HFF-Myc (cell line): ENCODE results near the gene EXOC2.
A peak's percentile ranks its signal among the peaks of the same experiment; 100 is the strongest.

Experiments used
- DNase-seq: peaks from one replicate; pipeline ENCODE4 v3.0.0-alpha.2; 2011; ENCODE audit warnings: low read depth; ENCODE audit errors: extremely low read depth
- H3K4me3 ChIP-seq: replicated peaks from 2 replicates; pipeline ENCODE4 v1.5.1; 2011; ENCODE audit warnings: low read depth, mild to moderate bottlenecking, control low read depth, low read length
- TF ChIP-seq, protein P1 (sequence below): IDR thresholded peaks from 2 replicates; pipeline ENCODE4 v1.5.1; 2012; ENCODE audit warnings: mild to moderate bottlenecking, low read depth, low read length, control low read depth; ENCODE audit errors: missing control alignments

Gene EXOC2

DNA sequence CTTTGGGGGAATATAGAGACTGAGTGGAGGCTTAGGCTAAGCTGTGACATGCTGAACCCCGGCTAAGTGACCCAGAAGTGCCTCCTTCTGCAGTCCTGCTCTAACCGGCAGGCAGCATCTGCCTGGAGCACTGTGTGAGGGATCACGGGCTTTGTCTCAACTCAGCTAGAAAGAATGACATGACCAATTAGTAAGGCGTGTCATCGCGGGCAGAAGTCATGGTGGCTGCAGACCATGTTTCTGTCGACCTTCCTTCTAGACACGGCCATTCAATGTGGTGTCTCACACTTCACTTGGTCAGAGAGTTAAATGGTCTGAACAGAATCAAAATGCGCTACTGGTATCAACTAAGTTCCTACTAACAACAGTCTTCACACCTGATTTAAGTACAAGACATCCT, 71.0 kb downstream of the EXOC2 start:
- TF ChIP-seq, protein P1, sequence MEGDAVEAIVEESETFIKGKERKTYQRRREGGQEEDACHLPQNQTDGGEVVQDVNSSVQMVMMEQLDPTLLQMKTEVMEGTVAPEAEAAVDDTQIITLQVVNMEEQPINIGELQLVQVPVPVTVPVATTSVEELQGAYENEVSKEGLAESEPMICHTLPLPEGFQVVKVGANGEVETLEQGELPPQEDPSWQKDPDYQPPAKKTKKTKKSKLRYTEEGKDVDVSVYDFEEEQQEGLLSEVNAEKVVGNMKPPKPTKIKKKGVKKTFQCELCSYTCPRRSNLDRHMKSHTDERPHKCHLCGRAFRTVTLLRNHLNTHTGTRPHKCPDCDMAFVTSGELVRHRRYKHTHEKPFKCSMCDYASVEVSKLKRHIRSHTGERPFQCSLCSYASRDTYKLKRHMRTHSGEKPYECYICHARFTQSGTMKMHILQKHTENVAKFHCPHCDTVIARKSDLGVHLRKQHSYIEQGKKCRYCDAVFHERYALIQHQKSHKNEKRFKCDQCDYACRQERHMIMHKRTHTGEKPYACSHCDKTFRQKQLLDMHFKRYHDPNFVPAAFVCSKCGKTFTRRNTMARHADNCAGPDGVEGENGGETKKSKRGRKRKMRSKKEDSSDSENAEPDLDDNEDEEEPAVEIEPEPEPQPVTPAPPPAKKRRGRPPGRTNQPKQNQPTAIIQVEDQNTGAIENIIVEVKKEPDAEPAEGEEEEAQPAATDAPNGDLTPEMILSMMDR: no peak
- H3K4me3 ChIP-seq: no peak overlapping the region
- no peak for DNase-seq

DNA sequence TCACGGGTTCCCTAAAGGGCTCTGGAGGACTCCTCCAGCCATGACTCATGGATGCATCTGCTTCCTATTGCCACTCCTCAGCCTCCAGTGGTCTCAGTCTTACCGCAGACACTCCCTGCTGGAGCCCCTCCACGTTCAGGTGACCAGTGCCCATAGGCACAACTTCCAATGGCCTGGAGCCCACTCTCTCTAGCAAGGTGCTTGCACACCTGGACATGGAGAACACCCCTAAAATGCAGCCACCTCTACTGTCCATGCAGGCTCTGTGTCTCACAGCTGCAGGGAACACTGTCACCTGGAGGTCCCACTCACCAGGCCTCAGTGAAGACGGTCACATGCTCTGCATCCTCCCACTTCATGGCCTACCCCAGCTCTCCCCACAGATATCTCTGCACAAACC, 72.0 kb downstream of the EXOC2 start:
- no peak for DNase-seq
- TF ChIP-seq, protein P1: no peak

DNA sequence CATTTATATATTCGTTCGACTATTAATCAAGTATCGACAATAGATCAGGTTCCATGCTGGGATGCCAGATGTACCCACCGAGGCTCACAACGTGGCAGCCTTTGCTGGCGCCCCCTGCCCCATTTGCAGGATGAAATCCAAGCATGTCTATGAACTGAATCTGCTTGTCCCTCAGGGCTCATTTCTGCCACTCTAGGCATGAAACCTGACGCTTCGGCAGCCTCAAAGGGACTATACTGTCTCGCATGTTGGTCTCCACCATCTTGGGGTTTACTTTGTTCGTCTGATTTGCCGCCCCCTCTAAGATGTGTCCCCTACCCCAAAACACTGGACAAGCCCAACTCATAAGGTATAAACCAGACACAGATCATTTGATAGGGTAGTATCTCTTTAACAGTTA, 72.8 kb downstream of the EXOC2 start:
- no peak for DNase-seq
- H3K4me3 ChIP-seq: no peak overlapping the region
- TF ChIP-seq, protein P1: no peak

More for the DNA sequence above, 72.0 kb downstream of the EXOC2 start:
- H3K4me3 ChIP-seq: no peak overlapping the region

DNA sequence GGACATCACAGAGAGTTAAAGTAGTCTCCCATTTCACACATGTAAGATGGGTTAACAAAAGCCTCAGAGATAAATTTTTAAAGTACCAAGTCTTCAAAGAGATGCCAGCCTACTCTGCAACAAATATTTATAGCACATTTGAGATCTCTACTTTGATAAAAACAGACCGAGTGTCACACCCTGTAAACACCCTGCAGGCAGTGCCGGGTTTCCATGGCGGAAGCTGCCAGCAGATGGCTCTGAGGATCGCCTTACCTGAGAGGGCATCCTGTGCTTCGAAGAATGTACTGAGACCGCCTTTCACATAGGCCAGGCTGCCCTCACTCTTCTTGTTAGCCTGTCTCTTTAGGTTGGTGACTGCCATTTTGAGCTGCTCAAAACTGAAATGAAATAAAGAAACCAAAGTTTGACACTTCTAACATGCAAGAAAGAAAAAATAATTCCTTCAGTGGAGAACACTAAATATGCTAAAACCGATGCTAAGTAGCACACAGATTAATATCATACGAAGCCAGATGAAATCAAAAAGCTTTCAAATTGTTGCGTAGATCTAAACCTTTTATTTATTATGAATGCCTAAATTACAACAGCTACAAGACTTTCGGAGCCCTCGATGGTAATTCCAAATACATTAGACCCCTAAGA, 75.4 kb downstream of the EXOC2 start:
- TF ChIP-seq, protein P1: peak; percentile 11
- DNase-seq: no peak
- H3K4me3 ChIP-seq: no peak overlapping the region

DNA sequence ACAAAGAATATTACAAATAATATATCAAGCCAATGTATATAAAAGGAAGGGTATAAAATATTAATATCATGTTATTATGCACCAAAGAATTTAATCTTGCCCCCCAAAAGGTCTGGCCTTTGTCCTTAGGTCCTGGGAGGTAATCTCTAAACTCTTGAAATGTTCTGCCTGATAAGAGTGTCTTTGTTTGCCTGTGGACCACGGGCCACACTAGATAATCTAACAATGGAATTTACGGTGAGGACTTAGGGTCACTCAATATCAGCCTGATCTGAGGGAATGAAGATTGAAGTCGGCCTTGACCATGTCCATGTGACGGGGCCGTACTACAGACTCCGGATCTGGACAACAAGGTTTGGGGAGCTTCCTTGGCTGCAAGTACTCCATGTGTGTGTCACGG, 79.0 kb downstream of the EXOC2 start:
- TF ChIP-seq, protein P1: no peak
- no peak for DNase-seq
- no peak overlapping the region for H3K4me3 ChIP-seq

DNA sequence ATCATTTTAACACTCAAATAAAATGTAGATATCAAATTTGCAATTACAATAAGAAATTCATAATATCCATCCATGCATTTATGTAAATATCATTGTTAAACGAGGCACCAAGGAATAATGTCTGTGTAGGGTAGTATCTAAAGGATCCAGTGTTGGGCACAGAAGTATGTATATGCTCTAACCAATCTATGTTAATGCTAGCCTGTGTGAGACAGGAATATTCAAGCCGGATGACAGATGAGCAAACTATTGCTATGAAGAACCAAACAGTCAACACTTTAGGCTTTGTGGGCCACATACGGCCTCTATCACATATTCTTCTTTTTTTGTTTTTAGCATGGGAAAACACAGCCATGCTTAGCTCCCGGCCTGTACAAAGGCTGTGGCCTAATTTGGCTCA, 81.0 kb downstream of the EXOC2 start:
- H3K4me3 ChIP-seq: no peak overlapping the region
- TF ChIP-seq, protein P1: no peak

DNA sequence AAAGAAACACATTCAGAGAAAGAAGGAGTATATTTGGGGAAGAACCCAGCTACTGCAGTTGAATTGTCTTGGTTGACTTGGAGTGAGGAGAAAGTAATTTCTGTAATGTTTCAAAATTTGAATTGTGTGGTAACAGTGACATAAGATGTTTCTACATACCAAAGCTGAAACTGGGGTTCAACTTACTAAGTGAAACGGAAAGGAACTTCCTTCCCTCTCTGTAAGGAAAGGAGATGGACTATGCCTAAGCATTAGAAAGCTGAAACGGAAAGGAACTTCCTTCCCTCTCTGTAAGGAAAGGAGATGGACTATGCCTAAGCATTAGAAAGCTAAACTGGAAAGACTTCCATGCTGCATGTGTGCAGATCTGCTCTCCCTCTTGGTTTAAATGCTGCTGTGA, 82.1 kb downstream of the EXOC2 start:
- no peak for DNase-seq
- no peak overlapping the region for H3K4me3 ChIP-seq
- TF ChIP-seq, protein P1: no peak

More for the DNA sequence above, 81.0 kb downstream of the EXOC2 start:
- no peak for DNase-seq
